Tibial nerve (tissue), 4 donors: ENCODE results near the gene SAMSN1. TPM values are rescaled to one million over a fixed set of nuclear protein-coding genes. Genes with fewer than 3 reads are reported as not detected.

Source experiments
- DNase-seq, 2 donors: peaks; one replicate each; pipeline ENCODE4 v3.0.0-alpha.2; 2019; ENCODE audit warnings: low spot score in 2 of 2
- H3K27ac ChIP-seq, 4 donors: fragments of 200-600 bp; sonication (generic) in 3 of 4; one replicate each; pipeline ENCODE4 v1.5.1; 2017 to 2019; ENCODE audit warnings: mild to moderate bottlenecking in 1 of 4
- H3K27me3 ChIP-seq, 2 donors: fragments of 200-600 bp; sonication (generic) in 1 of 2; one replicate each; pipeline versions ENCODE4 v1.5.1 to v1.6.0; 2017 to 2019
- H3K36me3 ChIP-seq, 3 donors: fragments of 200-600 bp; sonication (generic); one replicate each; pipeline ENCODE4 v1.5.1; 2018 to 2019
- H3K4me1 ChIP-seq, 4 donors: fragments of 200-600 bp; sonication (generic) in 3 of 4; one replicate each; pipeline ENCODE4 v1.5.1; 2017 to 2019
- H3K4me3 ChIP-seq, 4 donors: fragments of 200-600 bp; sonication (generic) in 3 of 4; one replicate each; pipeline ENCODE4 v1.5.1; 2017 to 2019; ENCODE audit warnings: mild to moderate bottlenecking in 1 of 4, moderate library complexity in 1 of 4
- H3K9me3 ChIP-seq, 4 donors: fragments of 200-600 bp; sonication (generic) in 3 of 4; one replicate each; pipeline ENCODE4 v1.5.1; 2017 to 2019
- CTCF ChIP-seq, 5 experiments: fragments of 200-600 bp in 3 of 5; fragments of 450-650 bp in 2 of 5; sonication (generic) in 3 of 5; IDR thresholded peaks; one replicate each; pipeline ENCODE4 v1.5.1; 2016 to 2019; ENCODE audit warnings: antibody characterized with exemption in 5 of 5, mild to moderate bottlenecking in 3 of 5, moderate library complexity in 2 of 5
- EP300 ChIP-seq, 2 donors: sonication (generic); formaldehyde crosslinking; IDR thresholded peaks; one replicate each; pipeline ENCODE4 v1.6.1; 2017; ENCODE audit warnings: antibody characterized with exemption in 2 of 2, mild to moderate bottlenecking in 1 of 2
- POLR2A ChIP-seq, 2 donors: fragments of 450-650 bp; IDR thresholded peaks; one replicate each; pipeline ENCODE4 v1.6.1; 2017; ENCODE audit warnings: antibody characterized with exemption in 2 of 2, mild to moderate bottlenecking in 2 of 2, moderate library complexity in 2 of 2
- WGBS, 2 donors: methylation state at CpG; one replicate each; pipeline ENCODE4 v1.1.5; 2018; 5-methylcytosine and 5-hydroxymethylcytosine counted together
- total RNA-seq, 4 donors: library from RNA; depleted of rRNA; stranded (reverse); fragments of >200 nt; gene quantifications; one replicate each; pipeline ENCODE4 v1.1.0, GENCODE V29; 2016

Gene SAMSN1
- total RNA-seq, 4 donors from 2014 or later = 2.9 to 13.5 (median 7.6) TPM

- 65 to 68% methylated on average over 2 of the region's 2 CpGs for WGBS, 2 donors
- H3K4me1 ChIP-seq = no peaks in the 10 kb centered on the region
- no peaks in the 10 kb centered on the region for H3K27me3 ChIP-seq
- H3K9me3 ChIP-seq = no peaks in the 10 kb centered on the region
- no peak for DNase-seq
- H3K27ac ChIP-seq = no peak overlapping the region
- no peak for TF ChIP-seq POLR2A (IDR thresholded peaks at IDR 0.05)
- H3K36me3 ChIP-seq = no peaks in the 10 kb centered on the region
- no peak overlapping the region for H3K4me3 ChIP-seq
These were observed 38.4 kb upstream of the SAMSN1 start for GRCh38 chr21:14584357-14585095.

- Histone ChIP-seq H3K27me3 (no peaks in the 10 kb centered on the region), H3K4me1 (no peaks in the 10 kb centered on the region), H3K9me3 (no peaks in the 10 kb centered on the region), H3K27ac (no peak overlapping the region), H3K4me3 (no peak overlapping the region), H3K36me3 (no peaks in the 10 kb centered on the region)
- TF ChIP-seq EP300 (IDR thresholded peaks at IDR 0.05) (no peak), CTCF (IDR thresholded peaks at IDR 0.05) (no peak), POLR2A (IDR thresholded peaks at IDR 0.05) (no peak)
- 96% methylated on average over 4 of the region's 4 CpGs for WGBS, 2 donors
- DNase-seq = no peak
These were observed 37.6 kb upstream of the SAMSN1 start for GRCh38 chr21:14583629-14584255.

GRCh38 chr21:14582934-14583628 lies 37.0 kb upstream of the SAMSN1 start:
- WGBS, 2 donors = 86 to 90% methylated on average over 10 of the region's 10 CpGs
- Histone ChIP-seq H3K4me1 (no peaks in the 10 kb centered on the region), H3K27me3 (no peaks in the 10 kb centered on the region), H3K36me3 (no peaks in the 10 kb centered on the region), H3K4me3 (no peak overlapping the region), H3K27ac (no peak overlapping the region), H3K9me3 (no peaks in the 10 kb centered on the region)
- DNase-seq = no peak
- no peak for TF ChIP-seq CTCF (IDR thresholded peaks at IDR 0.05)
- TF ChIP-seq EP300 (IDR thresholded peaks at IDR 0.05) = no peak
- TF ChIP-seq POLR2A (IDR thresholded peaks at IDR 0.05) = no peak

GRCh38 chr21:14581902-14582457 lies 35.9 kb upstream of the SAMSN1 start:
- TF ChIP-seq POLR2A (IDR thresholded peaks at IDR 0.05) = no peak
- no peak for TF ChIP-seq EP300 (IDR thresholded peaks at IDR 0.05)
- TF ChIP-seq CTCF (IDR thresholded peaks at IDR 0.05) = no peak
- no peak overlapping the region for H3K27ac ChIP-seq
- no peaks in the 10 kb centered on the region for H3K36me3 ChIP-seq
- no peak overlapping the region for H3K4me3 ChIP-seq
- no peaks in the 10 kb centered on the region for H3K9me3 ChIP-seq
- H3K4me1 ChIP-seq = no peaks in the 10 kb centered on the region
- H3K27me3 ChIP-seq = no peaks in the 10 kb centered on the region
- no peak for DNase-seq
- WGBS, 2 donors = 92 to 93% methylated on average over 6 of the region's 6 CpGs

- no peaks in the 10 kb centered on the region for H3K4me1 ChIP-seq
- H3K9me3 ChIP-seq = no peaks in the 10 kb centered on the region
- H3K27ac ChIP-seq = no peak overlapping the region
- no peak for TF ChIP-seq POLR2A (IDR thresholded peaks at IDR 0.05)
- no peak for TF ChIP-seq EP300 (IDR thresholded peaks at IDR 0.05)
- TF ChIP-seq CTCF (IDR thresholded peaks at IDR 0.05) = no peak
- 90 to 91% methylated on average over 1 of the region's 1 CpG for WGBS, 2 donors
- no peak overlapping the region for H3K4me3 ChIP-seq
- no peak for DNase-seq
- H3K27me3 ChIP-seq = no peaks in the 10 kb centered on the region
- H3K36me3 ChIP-seq = no peaks in the 10 kb centered on the region
These were observed 27.1 kb upstream of the SAMSN1 start for GRCh38 chr21:14573244-14573643.
